T-helper 9 cell (primary cell): ENCODE data around the gene KHDRBS1.
A peak's percentile ranks its signal among the peaks of the same experiment; 100 is the strongest.
"Not testable (repeated sequence)": the region's sequence is repeated elsewhere in the genome, so short reads cannot be mapped to it uniquely, and the experiment has no call there.

Experiments used
- DNase-seq: peaks from one replicate; pipeline ENCODE4 v3.0.0-alpha.2; 2020

Gene KHDRBS1

GRCh38 chr1:32014199-32014947, 705 bp downstream of the KHDRBS1 start:
- peak; percentile 13 for DNase-seq

GRCh38 chr1:32014948-32015273, 1.2 kb downstream of the KHDRBS1 start:
- no peak for DNase-seq

- no peak for DNase-seq
These were observed 6.7 kb downstream of the KHDRBS1 start for GRCh38 chr1:32020339-32020738.

DNA sequence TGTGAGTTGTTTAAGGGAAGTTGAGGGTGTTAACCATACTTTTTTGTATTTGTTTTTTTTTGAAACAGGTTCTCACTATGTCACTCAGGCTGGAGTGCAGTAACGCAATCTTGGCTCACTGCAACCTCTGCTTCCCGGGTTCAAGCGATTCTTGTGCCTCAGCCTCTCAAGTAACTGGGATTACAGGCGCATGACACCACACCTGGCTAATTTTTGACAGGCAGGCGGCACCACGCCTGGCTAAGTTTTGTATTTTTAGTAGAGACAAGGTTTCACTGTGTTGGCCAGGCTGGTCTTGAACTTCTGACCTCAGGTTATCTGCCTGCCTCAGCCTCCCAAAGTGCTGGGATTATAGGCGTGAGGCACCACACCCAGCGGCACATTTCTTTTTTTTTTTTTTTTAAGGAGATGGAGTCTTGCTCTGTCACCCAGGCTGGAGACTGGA, 7.9 kb downstream of the KHDRBS1 start:
- DNase-seq: not testable (repeated sequence)

DNA sequence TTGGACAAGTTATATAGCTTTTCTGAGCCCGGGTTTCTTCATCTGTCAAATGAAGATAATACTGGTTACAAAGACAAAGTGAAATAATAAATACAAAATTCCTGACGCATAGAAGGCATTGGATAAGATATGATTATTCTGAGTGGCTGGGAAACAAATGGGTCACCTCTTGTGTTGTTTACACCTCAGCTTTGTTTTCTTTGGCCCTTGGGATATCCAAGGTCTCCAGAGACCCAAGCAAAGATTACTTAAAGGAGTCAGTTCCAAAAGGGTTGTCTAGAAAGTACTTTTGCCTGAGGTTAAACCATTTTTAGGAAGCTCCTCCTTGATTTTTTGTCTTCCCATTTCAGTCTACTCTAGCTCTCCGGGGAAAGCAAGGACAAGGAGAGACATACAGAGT, 9.7 kb downstream of the KHDRBS1 start:
- DNase-seq: no peak

DNA sequence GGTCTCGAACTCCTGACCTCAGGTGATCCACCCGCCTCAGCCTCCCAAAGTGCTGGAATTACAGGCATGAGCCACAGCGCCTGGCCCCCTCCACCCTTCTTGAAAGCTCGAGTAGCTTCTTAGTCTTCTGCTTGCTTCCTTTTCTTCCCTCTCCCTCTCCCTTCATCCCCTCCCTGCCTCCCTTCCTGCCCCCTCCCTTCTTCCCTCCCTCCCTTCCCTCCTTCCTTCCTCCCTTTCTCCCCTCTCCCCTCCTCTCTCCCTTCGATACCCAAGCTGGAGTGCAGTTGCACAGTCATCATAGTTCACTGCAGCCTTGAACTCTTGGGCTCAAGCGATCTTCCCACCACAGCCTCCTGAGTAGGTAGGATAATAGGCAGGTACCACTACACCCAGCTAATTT, 11.8 kb downstream of the KHDRBS1 start:
- DNase-seq: no peak

- no peak for DNase-seq
These were observed 15.1 kb downstream of the KHDRBS1 start for GRCh38 chr1:32028746-32029145.

DNA sequence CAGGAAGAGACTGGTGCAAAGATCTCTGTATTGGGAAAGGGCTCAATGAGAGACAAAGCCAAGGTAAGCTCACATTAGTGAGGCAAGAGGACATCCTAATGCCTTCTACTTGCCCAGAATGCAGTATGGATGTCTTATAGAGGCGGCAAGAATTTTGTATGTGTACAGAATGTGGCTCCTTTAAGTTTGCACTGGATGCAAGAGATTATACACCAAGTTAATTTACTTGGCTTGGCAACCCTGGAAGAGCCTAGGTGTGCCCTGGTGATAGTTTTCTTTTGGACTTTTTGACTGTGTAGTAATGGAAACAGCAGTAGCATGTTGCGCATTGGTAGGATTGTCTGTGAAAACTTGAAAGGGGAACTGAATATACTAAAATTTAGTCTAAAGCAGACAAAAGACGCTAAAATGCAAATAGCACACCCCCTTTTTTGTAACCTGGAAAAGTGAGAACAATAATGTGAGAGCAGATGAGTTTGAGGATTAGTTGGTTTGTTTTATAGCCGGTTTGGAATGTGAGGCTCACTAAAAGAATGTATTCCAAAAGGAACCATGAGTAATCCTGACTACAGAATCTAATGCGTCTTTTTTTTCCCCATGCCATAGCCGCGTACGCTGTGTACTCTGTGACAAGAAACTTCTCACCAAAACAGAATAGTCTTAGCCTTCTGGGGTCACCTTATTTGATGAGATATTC, 18.1 kb downstream of the KHDRBS1 start:
- no peak for DNase-seq

DNA sequence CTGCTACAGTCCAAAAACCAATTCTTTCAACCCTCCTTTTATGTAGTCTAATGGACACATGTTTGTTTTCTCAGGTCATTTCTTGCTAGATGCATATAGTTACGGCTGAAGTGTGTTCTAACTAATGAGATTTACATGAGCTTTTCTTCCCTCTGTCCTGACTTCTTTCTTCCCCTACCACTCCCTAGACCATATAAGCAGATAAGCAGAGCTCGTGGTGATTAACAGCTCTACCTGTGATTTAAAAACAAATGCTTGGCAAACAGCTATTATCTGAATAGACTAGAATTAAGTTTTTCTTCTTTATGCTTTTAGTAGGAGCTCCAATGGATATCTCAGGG, 18.6 kb downstream of the KHDRBS1 start:
- DNase-seq: no peak

- no peak for DNase-seq
These were observed 21.5 kb downstream of the KHDRBS1 start for GRCh38 chr1:32035119-32035518.

DNA sequence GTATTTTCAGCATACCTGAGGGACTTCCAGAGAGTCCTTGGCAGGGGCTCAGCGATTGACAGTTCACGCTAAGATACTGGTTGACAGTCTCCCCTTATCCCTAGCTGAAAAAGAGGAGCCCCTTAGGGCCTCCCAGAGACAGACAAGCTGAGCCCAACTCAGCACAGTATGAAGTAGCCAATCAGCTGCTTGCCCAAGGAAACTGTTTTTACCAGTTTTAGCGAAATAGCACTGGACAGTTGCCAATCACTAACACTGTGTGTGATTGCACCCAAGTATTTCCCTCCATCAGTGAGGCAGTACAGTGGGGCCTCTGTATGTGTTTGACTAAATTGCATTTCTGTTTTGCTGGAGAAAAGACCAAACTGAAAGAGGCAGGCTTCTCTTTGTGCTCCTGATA, 27.0 kb downstream of the KHDRBS1 start:
- DNase-seq: no peak

DNA sequence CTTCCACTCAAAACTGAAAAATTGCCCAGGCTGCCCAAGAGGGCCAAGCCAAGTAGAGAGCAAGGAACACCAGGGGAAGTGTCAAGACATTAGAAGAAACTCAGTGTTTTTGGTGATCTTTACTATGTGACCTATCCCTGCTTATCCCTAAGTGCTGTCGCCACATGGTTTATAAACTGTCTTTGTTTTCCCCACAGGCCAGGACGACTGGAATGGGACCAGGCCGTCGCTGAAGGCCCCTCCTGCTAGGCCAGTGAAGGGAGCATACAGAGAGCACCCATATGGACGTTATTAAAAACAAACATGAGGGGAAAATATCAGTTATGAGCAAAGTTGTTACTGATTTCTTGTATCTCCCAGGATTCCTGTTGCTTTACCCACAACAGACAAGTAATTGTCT, 28.7 kb downstream of the KHDRBS1 start:
- no peak for DNase-seq

DNA sequence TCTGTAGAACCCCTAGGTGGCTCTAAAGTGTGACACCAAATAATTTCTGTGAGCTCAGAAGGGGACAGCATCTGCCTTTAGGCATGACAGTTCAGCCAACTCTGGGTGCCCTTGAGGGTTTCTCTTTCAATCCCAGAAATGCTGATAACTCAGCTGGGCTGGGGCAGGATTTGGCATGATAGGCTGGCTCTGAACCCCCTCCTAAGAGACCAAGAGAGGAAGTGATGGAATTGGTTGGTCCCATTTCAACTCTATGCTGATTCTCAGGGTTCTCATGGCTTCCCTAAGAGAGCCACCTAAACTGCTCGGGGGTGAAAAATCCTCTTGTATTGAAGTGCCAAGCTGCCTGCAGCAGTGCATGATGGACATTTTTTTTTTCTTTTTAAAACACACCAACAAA, 30.6 kb downstream of the KHDRBS1 start:
- DNase-seq: no peak

DNA sequence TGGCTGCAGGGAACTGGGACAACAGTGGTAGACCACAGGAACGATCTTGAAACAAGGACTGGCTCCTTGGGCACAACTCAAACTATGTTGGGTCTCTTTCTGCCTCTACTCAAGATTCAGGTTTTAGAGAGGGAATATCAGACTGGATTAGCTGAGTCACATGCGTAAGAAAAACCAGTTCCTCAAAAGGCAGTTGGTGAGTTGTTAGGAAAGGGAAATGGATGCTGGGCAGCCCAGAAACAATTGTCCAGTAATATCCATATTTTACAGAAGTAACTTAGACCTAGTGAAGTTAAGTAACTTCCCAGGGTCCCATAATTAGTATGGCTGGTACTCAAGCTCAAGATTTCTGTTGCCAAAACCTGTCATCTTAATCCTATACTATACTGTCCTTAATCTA, 32.1 kb downstream of the KHDRBS1 start:
- no peak for DNase-seq

- DNase-seq: no peak
These were observed 34.0 kb downstream of the KHDRBS1 start for GRCh38 chr1:32047701-32048100.

GRCh38 chr1:32048440-32048839, 34.8 kb downstream of the KHDRBS1 start:
- DNase-seq: no peak

GRCh38 chr1:32051706-32052105, 38.0 kb downstream of the KHDRBS1 start:
- no peak for DNase-seq

GRCh38 chr1:32052887-32053286, 39.2 kb downstream of the KHDRBS1 start:
- DNase-seq: no peak

GRCh38 chr1:32055416-32055815, 41.7 kb downstream of the KHDRBS1 start:
- DNase-seq: no peak

DNA sequence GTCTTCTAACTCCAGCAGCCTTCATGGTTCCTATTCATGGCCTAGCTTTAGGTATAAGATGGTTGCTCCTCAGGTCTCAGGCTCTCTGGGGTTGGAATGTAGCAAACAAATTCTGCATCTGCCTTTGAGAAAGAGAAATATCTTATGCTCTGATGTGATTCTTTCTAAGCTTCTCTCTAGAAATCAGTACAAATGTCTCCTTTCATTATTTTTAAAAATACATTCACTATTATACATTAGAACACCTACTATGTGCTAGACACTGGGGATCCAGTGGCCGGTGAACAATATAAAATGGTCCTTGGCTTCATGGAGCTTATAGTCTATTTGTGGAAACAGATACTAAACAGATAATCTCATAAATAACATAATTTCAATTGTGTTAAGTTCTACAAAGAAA, 42.9 kb downstream of the KHDRBS1 start:
- DNase-seq: no peak

DNA sequence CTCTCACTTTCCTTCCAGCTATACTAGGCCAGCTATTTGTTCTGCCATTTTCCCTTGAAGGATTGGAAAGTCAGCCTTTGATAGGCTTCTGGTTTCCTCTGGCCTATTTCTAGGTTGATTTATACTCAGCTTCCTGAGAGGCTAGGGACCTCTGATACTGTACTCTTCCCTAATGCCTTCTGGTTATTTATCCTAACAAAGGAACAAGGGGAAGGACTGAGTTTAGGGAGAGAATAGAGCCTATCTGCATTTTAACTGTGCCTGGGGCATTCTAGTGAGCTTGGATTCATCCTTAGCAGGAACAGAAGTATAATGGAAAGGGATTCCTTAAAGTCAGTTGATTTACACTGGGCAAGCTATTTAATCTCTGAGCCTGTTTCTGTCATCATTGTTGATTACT, 47.2 kb downstream of the KHDRBS1 start:
- DNase-seq: no peak

DNA sequence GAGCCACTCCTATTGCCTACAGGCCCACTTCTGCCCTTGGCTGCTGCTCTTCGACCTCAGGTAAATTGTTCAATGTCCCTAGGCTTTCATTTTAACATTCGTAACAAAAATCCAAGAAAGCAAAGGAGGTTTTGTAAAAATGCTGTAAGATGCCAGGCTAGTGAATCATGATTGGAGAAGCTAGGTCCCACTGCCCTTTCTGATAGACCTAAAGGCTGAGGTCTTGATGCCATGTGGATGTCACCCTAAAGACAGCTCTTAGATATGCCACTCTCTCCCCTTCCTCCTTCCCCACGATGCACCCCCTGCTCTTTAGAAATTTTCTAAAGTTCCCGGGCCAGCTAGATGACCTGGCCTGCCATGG, 49.2 kb downstream of the KHDRBS1 start:
- no peak for DNase-seq

DNA sequence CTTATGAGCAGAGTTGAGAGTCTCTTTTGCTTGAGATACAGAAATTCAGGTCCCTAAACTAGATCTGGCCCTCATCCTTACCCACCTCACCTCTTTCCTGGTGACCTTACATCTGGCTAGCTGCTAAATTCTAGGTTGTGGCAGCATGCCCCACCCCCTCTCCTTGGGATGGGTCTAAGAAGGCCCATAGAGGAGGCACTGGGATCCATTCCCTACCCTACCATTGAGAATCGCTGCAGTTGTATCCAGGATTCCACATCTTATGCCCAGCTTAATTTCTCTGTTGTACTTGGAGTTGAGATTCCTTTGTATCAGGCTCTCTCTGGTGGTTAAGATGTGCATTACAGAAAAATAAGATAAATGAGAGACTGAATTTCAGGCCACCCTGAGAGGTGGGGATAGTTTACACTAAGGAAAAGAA, 49.6 kb downstream of the KHDRBS1 start:
- DNase-seq: no peak

DNA sequence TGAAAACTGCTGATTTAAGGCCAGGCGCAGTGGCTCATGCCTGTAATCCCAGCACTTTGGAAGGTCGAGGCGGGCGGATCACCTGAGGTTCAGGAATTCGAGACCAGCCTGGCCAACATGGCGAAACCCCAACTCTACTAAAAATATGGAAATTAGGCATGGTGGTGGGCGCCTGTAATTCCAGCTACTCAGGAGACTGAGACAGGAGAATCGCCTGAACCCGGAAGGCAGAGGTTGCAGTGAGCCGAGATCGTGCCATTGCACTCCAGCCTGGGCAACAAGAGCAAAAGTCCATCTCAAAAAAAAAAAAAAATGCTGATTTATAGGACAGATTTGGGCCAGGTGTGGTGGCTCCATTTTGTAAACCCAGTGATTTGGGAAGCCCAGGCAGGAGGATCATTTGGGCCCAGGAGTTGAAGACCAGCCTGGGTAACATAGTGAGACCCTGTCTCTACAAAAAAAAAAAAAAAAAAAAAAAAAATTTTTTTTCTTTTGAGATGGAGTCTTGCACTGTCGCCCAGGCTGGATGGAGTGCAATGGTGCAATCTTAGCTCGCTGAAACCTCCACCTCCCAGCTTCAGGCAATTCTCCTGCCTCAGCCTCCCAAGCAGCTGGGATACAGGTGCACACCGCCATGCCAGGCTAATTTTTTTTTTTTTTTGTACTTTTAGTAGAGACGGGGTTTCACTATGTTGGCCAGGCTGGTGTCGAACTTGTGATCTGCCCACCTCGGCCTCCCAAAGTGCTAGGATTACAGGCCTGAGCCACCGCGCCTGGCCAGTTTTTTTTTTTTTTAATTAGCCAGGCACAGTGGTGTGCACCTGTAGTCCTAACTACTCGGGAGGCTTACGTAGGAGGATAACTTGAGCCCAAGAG, 52.2 kb downstream of the KHDRBS1 start:
- not testable (repeated sequence) for DNase-seq
